ENCODE results near the gene STMN3. TPM values are rescaled to one million over a fixed set of nuclear protein-coding genes. Genes with fewer than 3 reads are reported as not detected.
"Not testable (repeated sequence)": the region's sequence is repeated elsewhere in the genome, so short reads cannot be mapped to it uniquely, and the experiment has no call there.

STMN3 gene
- polyA plus RNA-seq, 1 donor: 13.5 TPM

GRCh38 chr20:63678667-63679465 lies 25.6 kb upstream of the STMN3 start:
- DNase-seq: no peak

DNA sequence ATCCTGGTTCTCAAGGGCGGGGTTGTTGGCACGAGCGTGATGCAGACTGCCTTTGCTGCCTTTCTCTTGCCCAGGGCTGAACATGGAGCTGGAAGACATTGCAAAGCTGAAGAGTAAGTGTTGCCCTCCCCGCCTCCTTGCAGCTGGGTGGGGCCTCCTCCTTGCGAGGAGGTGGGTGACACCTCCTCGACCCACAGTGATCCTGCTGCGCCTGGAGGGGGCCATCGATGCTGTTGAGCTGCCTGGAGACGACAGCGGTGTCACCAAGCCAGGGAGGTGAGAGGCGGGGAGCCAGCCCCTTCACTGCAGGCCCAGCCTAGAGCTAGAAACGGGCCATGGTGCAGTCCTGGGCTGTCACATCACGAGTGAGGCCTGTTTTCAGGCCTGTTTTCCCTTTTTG lies 24.8 kb upstream of the STMN3 start:
- DNase-seq: no peak

GRCh38 chr20:63675681-63676368 lies 22.6 kb upstream of the STMN3 start:
- no peak for DNase-seq

DNA sequence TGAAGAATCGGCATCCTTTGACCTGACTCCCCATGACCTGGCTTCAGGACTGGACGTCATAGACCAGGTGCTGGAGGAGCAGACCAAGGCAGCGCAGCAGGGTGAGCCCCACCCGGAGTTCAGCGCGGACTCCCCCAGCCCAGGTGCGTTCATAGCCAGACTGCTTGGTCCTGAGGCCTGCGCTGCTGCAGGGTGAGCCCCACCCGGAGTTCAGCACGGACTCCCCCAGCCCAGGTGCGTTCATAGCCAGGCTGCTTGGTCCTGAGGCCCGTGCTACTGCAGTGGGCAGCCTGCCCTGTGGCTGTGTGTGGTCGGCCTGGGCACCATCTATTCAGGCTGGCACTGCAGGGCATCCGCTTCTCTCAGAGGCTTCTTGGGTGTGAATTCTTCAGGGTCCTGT lies 20.7 kb upstream of the STMN3 start:
- no peak for DNase-seq

- DNase-seq: no peak
These were observed 19.4 kb upstream of the STMN3 start for GRCh38 chr20:63672666-63673065.

- not testable (repeated sequence) for DNase-seq
These were observed 18.5 kb upstream of the STMN3 start for GRCh38 chr20:63671695-63672094.

GRCh38 chr20:63668351-63668750 lies 15.1 kb upstream of the STMN3 start:
- DNase-seq: no peak

DNA sequence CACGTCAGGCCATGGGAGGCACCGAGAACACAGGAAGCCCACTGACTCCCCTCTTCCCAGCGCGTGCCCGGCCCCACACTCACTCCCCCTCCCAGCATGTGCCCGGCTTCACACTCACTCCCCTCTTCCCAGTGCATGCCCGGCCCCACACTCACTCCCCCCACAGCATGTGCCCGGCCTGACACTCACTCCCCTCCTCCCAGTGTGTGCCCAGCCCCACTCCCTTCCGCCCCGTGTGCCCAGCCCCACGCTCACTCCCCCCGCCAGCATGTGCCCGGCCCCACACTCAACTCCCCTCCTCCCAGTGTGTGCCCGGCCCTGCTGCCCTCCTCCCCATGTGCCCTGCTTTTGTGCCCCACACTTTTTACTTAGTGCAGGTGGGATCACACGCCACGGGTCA lies 14.6 kb upstream of the STMN3 start:
- DNase-seq: no peak

DNA sequence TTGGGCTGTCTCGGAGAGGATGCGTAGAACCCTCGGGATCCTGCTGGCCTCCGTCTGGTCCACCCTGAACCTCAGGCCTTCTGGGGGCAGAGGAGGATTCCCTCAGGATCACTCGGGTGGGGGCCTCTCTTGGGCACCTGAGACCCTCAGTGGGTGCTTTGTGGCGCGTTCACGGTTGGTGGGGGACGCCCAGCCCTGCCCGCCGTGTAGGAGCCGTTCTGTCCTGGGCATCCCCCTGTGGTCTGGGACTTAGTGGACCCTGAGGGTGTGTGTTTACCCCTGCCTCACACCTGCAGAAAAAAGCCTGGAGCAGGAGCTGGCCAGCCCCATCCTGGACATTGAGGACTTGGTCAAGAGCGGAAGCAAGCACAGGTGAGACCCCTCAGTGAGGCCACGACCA lies 12.5 kb upstream of the STMN3 start:
- DNase-seq: no peak

GRCh38 chr20:63664861-63665594 lies 11.8 kb upstream of the STMN3 start:
- DNase-seq: no peak

GRCh38 chr20:63664143-63664851 lies 11.1 kb upstream of the STMN3 start:
- no peak for DNase-seq

GRCh38 chr20:63663332-63664066 lies 10.3 kb upstream of the STMN3 start:
- DNase-seq: no peak

- no peak for DNase-seq
These were observed 9.6 kb upstream of the STMN3 start for GRCh38 chr20:63662813-63663189.

GRCh38 chr20:63661959-63662812 lies 9.0 kb upstream of the STMN3 start:
- DNase-seq: no peak

GRCh38 chr20:63661108-63661507 lies 7.9 kb upstream of the STMN3 start:
- no peak for DNase-seq

GRCh38 chr20:63660622-63661021 lies 7.4 kb upstream of the STMN3 start:
- DNase-seq: no peak

DNA sequence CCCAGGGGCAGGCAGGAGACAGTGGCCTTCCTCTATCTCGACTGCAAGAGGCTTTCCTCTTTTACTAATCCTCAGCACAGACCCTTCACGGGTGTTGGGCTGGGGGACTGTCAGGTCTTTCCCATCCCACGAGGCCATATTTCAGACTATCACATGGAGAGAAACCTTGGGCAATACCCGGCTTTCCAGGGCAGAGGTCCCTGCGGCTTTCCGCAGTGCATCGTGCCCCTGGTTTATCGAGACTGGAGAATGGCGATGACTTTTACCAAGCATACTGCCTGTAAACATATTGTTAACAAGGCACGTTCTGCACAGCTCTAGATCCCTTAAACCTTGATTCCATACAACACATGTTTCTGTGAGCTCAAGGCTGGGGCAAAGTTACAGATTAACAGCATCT lies 7.0 kb upstream of the STMN3 start:
- DNase-seq: not testable (repeated sequence)

GRCh38 chr20:63659370-63659769 lies 6.1 kb upstream of the STMN3 start:
- DNase-seq: no peak

GRCh38 chr20:63658749-63659187 lies 5.5 kb upstream of the STMN3 start:
- DNase-seq: no peak

- DNase-seq: peak; percentile 96
These were observed 4.9 kb upstream of the STMN3 start, which contains the start of gene RTEL1 for GRCh38 chr20:63657937-63658748. Gene RTEL1, plus strand, starts transcription at chr20:63658312. Its CDS starts 1,091 bp downstream, at chr20:63659403.

All from hindlimb muscle (tissue), 1 donor.